Omental fat pad (tissue), 4 donors: Measurements from ENCODE around the gene BRD8. TPM values are rescaled to one million over a fixed set of nuclear protein-coding genes. Genes with fewer than 3 reads are reported as not detected.

Experiments
- ATAC-seq: fragments of 150-250 bp; one replicate; pipeline ENCODE4 v1.9.1; 2016; ENCODE audit warnings: mild to moderate bottlenecking, moderate library complexity; ENCODE audit not compliant: low FRiP score
- DNase-seq: peaks from one replicate; pipeline ENCODE4 v3.0.0-alpha.2; 2019; ENCODE audit warnings: low spot score
- small RNA-seq: library from RNA; depleted of rRNA; stranded (forward); fragments of <200 nt; gene quantifications from one replicate; pipeline ENCODE3, GENCODE V24; 2016
- total RNA-seq, 4 donors: library from RNA; depleted of rRNA; stranded (reverse); fragments of >200 nt; gene quantifications; one replicate each; pipeline ENCODE4 v1.1.0, GENCODE V29; 2016
- TF ChIP-seq, protein P1 (sequence below), 3 donors: fragments of 450-650 bp; IDR thresholded peaks; one replicate each; pipeline ENCODE4 v1.5.1; 2016 to 2017; ENCODE audit warnings: antibody characterized with exemption in 3 of 3, mild to moderate bottlenecking in 3 of 3, moderate library complexity in 2 of 3

The BRD8 gene
- total RNA-seq, 4 donors from 2014 or later: 25.0 to 49.2 (median 29.0) TPM

DNA sequence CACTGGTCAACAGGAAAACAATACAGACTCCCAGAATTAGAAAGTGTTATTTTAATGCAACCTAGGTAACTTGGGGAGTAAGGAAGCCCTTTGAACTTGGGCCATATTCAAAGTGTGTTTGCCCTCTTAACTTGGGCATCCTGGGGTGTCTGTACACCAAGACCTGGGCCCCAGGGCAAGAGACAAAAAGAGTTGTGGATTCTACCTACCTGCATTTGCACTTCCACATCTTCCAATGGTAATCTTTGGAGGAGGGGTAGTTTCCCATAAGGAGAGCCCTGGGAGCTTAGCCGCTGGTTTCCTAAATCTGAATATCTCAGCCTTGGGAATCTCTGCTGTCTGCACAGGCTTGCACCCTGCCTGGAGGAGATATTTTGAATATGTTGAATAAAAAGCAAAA is 86.1 kb downstream of the BRD8 start:
- ATAC-seq (no peak), DNase-seq (no peak)
- TF ChIP-seq, protein P1, sequence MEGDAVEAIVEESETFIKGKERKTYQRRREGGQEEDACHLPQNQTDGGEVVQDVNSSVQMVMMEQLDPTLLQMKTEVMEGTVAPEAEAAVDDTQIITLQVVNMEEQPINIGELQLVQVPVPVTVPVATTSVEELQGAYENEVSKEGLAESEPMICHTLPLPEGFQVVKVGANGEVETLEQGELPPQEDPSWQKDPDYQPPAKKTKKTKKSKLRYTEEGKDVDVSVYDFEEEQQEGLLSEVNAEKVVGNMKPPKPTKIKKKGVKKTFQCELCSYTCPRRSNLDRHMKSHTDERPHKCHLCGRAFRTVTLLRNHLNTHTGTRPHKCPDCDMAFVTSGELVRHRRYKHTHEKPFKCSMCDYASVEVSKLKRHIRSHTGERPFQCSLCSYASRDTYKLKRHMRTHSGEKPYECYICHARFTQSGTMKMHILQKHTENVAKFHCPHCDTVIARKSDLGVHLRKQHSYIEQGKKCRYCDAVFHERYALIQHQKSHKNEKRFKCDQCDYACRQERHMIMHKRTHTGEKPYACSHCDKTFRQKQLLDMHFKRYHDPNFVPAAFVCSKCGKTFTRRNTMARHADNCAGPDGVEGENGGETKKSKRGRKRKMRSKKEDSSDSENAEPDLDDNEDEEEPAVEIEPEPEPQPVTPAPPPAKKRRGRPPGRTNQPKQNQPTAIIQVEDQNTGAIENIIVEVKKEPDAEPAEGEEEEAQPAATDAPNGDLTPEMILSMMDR (IDR thresholded peaks at IDR 0.05): no peak

DNA sequence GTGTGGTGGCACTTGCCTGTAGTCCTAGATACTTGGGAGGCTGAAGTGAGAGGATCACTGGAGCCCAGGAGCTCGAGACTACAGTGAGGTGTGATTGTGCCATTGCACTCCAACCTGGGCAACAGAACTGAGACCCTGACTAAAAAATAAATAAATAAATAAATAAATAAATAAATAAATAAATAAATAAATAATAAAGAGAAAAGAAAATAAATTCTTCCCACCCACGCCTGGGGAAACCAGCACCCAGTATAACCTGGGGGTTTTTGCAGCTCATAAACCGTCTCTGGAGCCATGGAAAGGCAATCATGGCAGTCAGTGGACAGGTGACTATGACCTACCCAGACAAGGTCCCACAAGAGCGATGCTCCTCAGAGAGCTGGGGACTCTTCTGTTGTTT is 86.7 kb downstream of the BRD8 start:
- ATAC-seq (no peak), DNase-seq (no peak)
- TF ChIP-seq, protein P1 (IDR thresholded peaks at IDR 0.05): no peak

Small RNA genes within 50 kb of the gene (small RNA-seq; reads per million reads assigned to genes)
- gene RNU6-460P: not detected
- not detected for gene RNU6-888P

Other genes starting within 250 kb of the BRD8 start
- 10 to 100 TPM; 30.0 to 37.1 (median 33.6) TPM for gene FAM13B, start 145.6 kb downstream of the BRD8 start, total RNA-seq
- gene WNT8A, start 94.6 kb downstream of the BRD8 start, total RNA-seq: not detected
- 1 to 10 TPM in 1 of 4 donors, under 1 TPM in 2, not detected in 1; 0.36 to 2.3 (median 0.75) TPM for gene NME5, start 39.2 kb downstream of the BRD8 start, total RNA-seq
- 1 to 10 TPM in 2 of 4 donors, under 1 TPM in 1, not detected in 1; 0.37 to 3.2 (median 3.0) TPM for gene KIF20A, start 482 bp upstream of the BRD8 start, total RNA-seq
- 10 to 100 TPM; 11.6 to 16.3 (median 14.5) TPM for gene CDC23, start 34.7 kb upstream of the BRD8 start, total RNA-seq
- 1 to 10 TPM in 1 of 4 donors, not detected in 3; 1.3 TPM for gene GFRA3, start 96.0 kb upstream of the BRD8 start, total RNA-seq
- under 1 TPM in 2 of 4 donors, not detected in 2; 0.56 to 0.72 TPM for gene CDC25C, start 153.2 kb upstream of the BRD8 start, total RNA-seq
- 10 to 100 TPM; 21.9 to 38.7 (median 25.3) TPM for gene FAM53C, start 159.6 kb upstream of the BRD8 start, total RNA-seq
- gene KDM3B, start 174.1 kb upstream of the BRD8 start, total RNA-seq: 10 to 100 TPM; 47.6 to 66.2 (median 54.1) TPM